Sciatic nerve (tissue), 2 donors: ENCODE results near the gene COPS3. TPM values are rescaled to one million over a fixed set of nuclear protein-coding genes. Genes with fewer than 3 reads are reported as not detected.

Source experiments
- ATAC-seq: fragments of 200-7000 bp; cut with Tn5 transposase; one replicate; pipeline ENCODE4 v1.9.1; 2020; ENCODE audit warnings: mild to moderate bottlenecking, moderate library complexity
- DNase-seq: peaks from one replicate; pipeline ENCODE4 v3.0.0-alpha.2; 2020; ENCODE audit warnings: low spot score
- intact Hi-C: fragments of 100-400 bp; cut with DNase I; formaldehyde crosslinking; loops from one replicate; pipeline ENCODE4 v1.14.2; 2022
- total RNA-seq: library from RNA; stranded (reverse); fragmentation: NEBNext Ultra II Directional; extraction: Animal tissue kit (Norgen Biotek cat#: 25700); gene quantifications from one replicate; pipeline ENCODE4 v1.2.1, GENCODE V29; 2021
- donor health status: DM: no; HTN: no; CAD: no.
- donor health status: DM: no; HTN: no; CAD: no.

The COPS3 gene
- total RNA-seq, 1 donor from 2014 or later: 46.8 TPM

- ATAC-seq: peak; percentile 3
- intact Hi-C loops: no loop called here
- no peak for DNase-seq
Measured at GRCh38 chr17:17204041-17204591, 76.9 kb downstream of the COPS3 start.

- DNase-seq: no peak
- no peak for ATAC-seq
- intact Hi-C loops: no loop called here
Measured at GRCh38 chr17:17203173-17203730, 77.8 kb downstream of the COPS3 start.

- intact Hi-C loops: no loop called here
- no peak for ATAC-seq
- DNase-seq: no peak
Measured at GRCh38 chr17:17201907-17202306, 79.1 kb downstream of the COPS3 start.

- no peak for ATAC-seq
Measured at GRCh38 chr17:17201271-17201670, 79.8 kb downstream of the COPS3 start.

GRCh38 chr17:17200831-17201230 is 80.2 kb downstream of the COPS3 start:
- intact Hi-C loops: no loop called here
- ATAC-seq (peak; percentile 42), DNase-seq (no peak)

More at GRCh38 chr17:17201271-17201670, 79.8 kb downstream of the COPS3 start:
- intact Hi-C loops: no loop called here
- DNase-seq: no peak

GRCh38 chr17:17200311-17200710 is 80.7 kb downstream of the COPS3 start:
- intact Hi-C loops: no loop called here
- DNase-seq: no peak
- no peak for ATAC-seq

- no peak for DNase-seq
- ATAC-seq: no peak
Measured at GRCh38 chr17:17198281-17198680, 82.8 kb downstream of the COPS3 start.

GRCh38 chr17:17196776-17197175 is 84.3 kb downstream of the COPS3 start:
- intact Hi-C loops: no loop called here
- DNase-seq (no peak), ATAC-seq (no peak)

More at GRCh38 chr17:17198281-17198680, 82.8 kb downstream of the COPS3 start:
- intact Hi-C loops: no loop called here

Other genes starting within 250 kb of the COPS3 start
- gene MPRIP, start 238.8 kb downstream of the COPS3 start, total RNA-seq: 500 TPM
- gene PLD6, start 74.9 kb downstream of the COPS3 start, total RNA-seq: 7.6 TPM
- 59.1 TPM for gene FLCN, start 44.1 kb downstream of the COPS3 start, total RNA-seq
- 3.9 TPM for gene NT5M, start 22.1 kb upstream of the COPS3 start, total RNA-seq
- 13.7 TPM for gene MED9, start 195.8 kb upstream of the COPS3 start, total RNA-seq
- 58.6 TPM for gene RASD1, start 215.1 kb upstream of the COPS3 start, total RNA-seq